Panc1 (cell line): ENCODE results near the gene SH3RF2. TPM values are rescaled to one million over a fixed set of nuclear protein-coding genes. Genes with fewer than 3 reads are reported as not detected.
A peak's percentile ranks its signal among the peaks of the same experiment; 100 is the strongest.

ENCODE experiments used
- ATAC-seq: fragments of 200-7000 bp; cut with Tn5 transposase; 2 replicates; pipeline ENCODE4 v1.9.1; 2020; ENCODE audit warnings: mild to moderate bottlenecking, moderate library complexity
- BruUV-seq: library from RNA; stranded (reverse); fragments of 400-500 nt; replicated peaks from 2 replicates; lab custom pipeline; 2021; lab: Mats Ljungman, UMichigan
- CTCF ChIA-PET: fragments of 300-600 bp; sonication (Branson Sonifier 250); formaldehyde crosslinking; loops from one replicate; lab custom pipeline; 2022; ENCODE audit warnings: antibody characterized with exemption; lab: Charles Lee
- POLR2A ChIA-PET: fragments of 300-600 bp; sonication (Branson Sonifier 250); formaldehyde crosslinking; loops from one replicate; lab custom pipeline; 2022; ENCODE audit warnings: antibody characterized with exemption; lab: Charles Lee
- DNase-seq: peaks from one replicate; pipeline ENCODE4 v3.0.0-alpha.2; 2010; ENCODE audit warnings: low read depth, low spot score
- H3K27ac ChIP-seq: 2 replicates; pipeline ENCODE4 v1.5.1; 2011; ENCODE audit warnings: mild to moderate bottlenecking, low read length, inconsistent platforms
- H3K27me3 ChIP-seq: fragments of 200-500 bp; sonication (Bioruptor generic); 2 replicates; pipeline ENCODE4 v1.6.0; 2014; ENCODE audit warnings: low read length, inconsistent platforms; ENCODE audit not compliant: control insufficient read depth, insufficient read depth
- H3K36me3 ChIP-seq: fragments of 200-500 bp; sonication (Bioruptor generic); 2 replicates; pipeline ENCODE4 v1.5.1; 2014; ENCODE audit warnings: inconsistent platforms, mild to moderate bottlenecking, low read length, moderate library complexity; ENCODE audit not compliant: control insufficient read depth, insufficient read depth
- H3K4me1 ChIP-seq: 2 replicates; pipeline ENCODE4 v1.5.1; 2011; ENCODE audit warnings: inconsistent platforms, mild to moderate bottlenecking, low read length, moderate library complexity; ENCODE audit not compliant: control insufficient read depth, insufficient read depth
- H3K4me3 ChIP-seq, 2 experiments: 2 replicates each; pipeline ENCODE4 v1.5.1; 2011 to 2012; ENCODE audit warnings: low read depth in 2 of 2, low read length in 2 of 2, mild to moderate bottlenecking in 2 of 2, inconsistent platforms in 1 of 2, moderate library complexity in 1 of 2
- H3K9me3 ChIP-seq: fragments of 200-500 bp; sonication (Bioruptor generic); 2 replicates; pipeline ENCODE4 v1.5.1; 2014; ENCODE audit warnings: low read depth, mild to moderate bottlenecking, inconsistent platforms, low read length, moderate library complexity; ENCODE audit not compliant: control insufficient read depth, insufficient read depth
- CTCF ChIP-seq: fragments of 450-650 bp; IDR thresholded peaks from 2 replicates; pipeline ENCODE4 v1.5.1; 2017; ENCODE audit warnings: mild to moderate bottlenecking
- POLR2AphosphoS5 ChIP-seq: IDR thresholded peaks from 2 replicates; pipeline ENCODE4 v1.6.1; 2012; ENCODE audit warnings: mild to moderate bottlenecking, low read depth, low read length, moderate library complexity
- REST ChIP-seq, 2 experiments: IDR thresholded peaks; 2 replicates each; pipeline ENCODE4 v1.6.1; 2011 to 2012; ENCODE audit warnings: low read depth in 2 of 2, control low read depth in 1 of 2, low read length in 1 of 2, mild to moderate bottlenecking in 1 of 2, moderate library complexity in 1 of 2; ENCODE audit not compliant: insufficient read depth in 1 of 2
- SIN3A ChIP-seq: IDR thresholded peaks from 2 replicates; pipeline ENCODE4 v1.6.1; 2012; ENCODE audit warnings: low read depth, mild to moderate bottlenecking, low read length, moderate library complexity, borderline replicate concordance; ENCODE audit not compliant: insufficient read depth
- TCF7L2 ChIP-seq: IDR thresholded peaks from 2 replicates; pipeline ENCODE4 v1.6.1; 2011; ENCODE audit warnings: mild to moderate bottlenecking, low read depth, low read length, inconsistent platforms
- in situ Hi-C: cut with HindIII; loops from 2 replicates; pipeline ENCODE4 v1.10.0; 2016; ENCODE audit warnings: low sequenced_read_pairs, low pct_unique_long_range_greater_than_20kb
- intact Hi-C: fragments of 100-400 bp; cut with micrococcal nuclease; formaldehyde crosslinking; loops from one replicate; pipeline ENCODE4 v1.10.0; 2022; ENCODE audit not compliant: unreplicated experiment
- total RNA-seq: library from RNA; stranded (reverse); gene quantifications from one replicate; pipeline ENCODE4 v1.2.1, GENCODE V29; 2021; ENCODE audit not compliant: unreplicated experiment

The SH3RF2 gene
- total RNA-seq, 1 experiment from 2014 or later: 23.1 TPM

- in situ Hi-C loops (no loop called here), intact Hi-C loops (loop anchor here (10.0 kb wide), 1 partner anchor 97 kb away; no protein-coding TSS in a partner anchor)
- no TSS peak for BruUV-seq
- Histone ChIP-seq H3K27ac (peak overlapping the region; percentile 70), H3K36me3 (no peaks in the 10 kb centered on the region), H3K9me3 (no peaks in the 10 kb centered on the region), H3K4me1 (peaks cover 44% of the 10 kb centered on the region), H3K27me3 (no peaks in the 10 kb centered on the region), H3K4me3 (no peak overlapping the region)
- no peak for TF ChIP-seq TCF7L2
- TF ChIP-seq POLR2AphosphoS5: no peak
- no peak for TF ChIP-seq SIN3A
- no peak for TF ChIP-seq CTCF
- no peak for DNase-seq
- ChIA-PET POLR2A (no interaction called here), CTCF (no interaction called here)
- no peak for ATAC-seq
These were observed 11.7 kb downstream of the SH3RF2 start for GRCh38 chr5:145948047-145948446.

- ATAC-seq (no peak), DNase-seq (no peak)
- Histone ChIP-seq H3K4me3 (no peak overlapping the region), H3K27me3 (no peaks in the 10 kb centered on the region), H3K36me3 (no peaks in the 10 kb centered on the region), H3K9me3 (no peaks in the 10 kb centered on the region), H3K4me1 (peaks cover 35% of the 10 kb centered on the region), H3K27ac (no peak overlapping the region; the same call in 1 of the 2 replicates)
- intact Hi-C loops (loop anchor here (10.0 kb wide), 1 partner anchor 96 kb away; no protein-coding TSS in a partner anchor), in situ Hi-C loops (no loop called here)
- no peak for TF ChIP-seq TCF7L2
- no peak for TF ChIP-seq POLR2AphosphoS5
- no peak for TF ChIP-seq CTCF
- no peak for TF ChIP-seq REST (IDR thresholded peaks at IDR 0.05; ENCODE audit: insufficient read depth in 1 of 2, low read depth in 2 of 2, low read length in 1 of 2)
- no peak for TF ChIP-seq SIN3A
- POLR2A ChIA-PET: no interaction called here
- CTCF ChIA-PET: no interaction called here
- BruUV-seq: no TSS peak
These were observed 12.5 kb downstream of the SH3RF2 start for GRCh38 chr5:145948921-145949320.
